ENCODE results near the gene PDILT. TPM values are rescaled to one million over a fixed set of nuclear protein-coding genes. Genes with fewer than 3 reads are reported as not detected.

PDILT gene
- total RNA-seq, 1 donor from 2014 or later = not detected

DNA sequence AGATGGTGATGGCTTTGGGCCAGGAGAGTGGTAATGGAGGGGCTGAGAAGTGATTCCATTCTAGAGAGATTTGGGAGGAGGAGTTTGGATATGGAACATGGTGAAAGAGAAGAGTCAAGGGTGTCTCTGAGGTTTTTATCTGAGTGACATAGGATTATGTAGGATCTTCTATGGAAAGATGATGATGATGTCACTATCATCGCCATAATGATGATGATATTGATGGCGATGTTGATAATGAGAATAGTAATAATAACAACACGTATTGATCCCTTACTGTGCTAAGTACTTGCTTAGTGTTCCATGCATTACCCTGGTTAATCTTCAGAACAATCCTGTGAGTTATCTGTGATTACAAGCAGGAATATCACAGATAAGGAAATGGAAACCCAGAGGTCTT, 16.6 kb downstream of the PDILT start:
- TF ChIP-seq CTCF (IDR thresholded peaks at IDR 0.05; ENCODE audit: unreplicated experiment) = no peak
- no peak for DNase-seq (ENCODE audit: low spot score, unreplicated experiment)
- Mint-ChIP-seq H3K27ac (no peak overlapping the region), H3K27me3 (no peaks in the 10 kb centered on the region), H3K36me3 (ENCODE audit: insufficient read depth) (no peaks in the 10 kb centered on the region), H3K9me3 (ENCODE audit: low read depth) (no peaks in the 10 kb centered on the region), H3K4me3 (ENCODE audit: low read depth) (no peak overlapping the region), H3K4me1 (ENCODE audit: low read depth) (peaks cover 25% of the 10 kb centered on the region)

DNA sequence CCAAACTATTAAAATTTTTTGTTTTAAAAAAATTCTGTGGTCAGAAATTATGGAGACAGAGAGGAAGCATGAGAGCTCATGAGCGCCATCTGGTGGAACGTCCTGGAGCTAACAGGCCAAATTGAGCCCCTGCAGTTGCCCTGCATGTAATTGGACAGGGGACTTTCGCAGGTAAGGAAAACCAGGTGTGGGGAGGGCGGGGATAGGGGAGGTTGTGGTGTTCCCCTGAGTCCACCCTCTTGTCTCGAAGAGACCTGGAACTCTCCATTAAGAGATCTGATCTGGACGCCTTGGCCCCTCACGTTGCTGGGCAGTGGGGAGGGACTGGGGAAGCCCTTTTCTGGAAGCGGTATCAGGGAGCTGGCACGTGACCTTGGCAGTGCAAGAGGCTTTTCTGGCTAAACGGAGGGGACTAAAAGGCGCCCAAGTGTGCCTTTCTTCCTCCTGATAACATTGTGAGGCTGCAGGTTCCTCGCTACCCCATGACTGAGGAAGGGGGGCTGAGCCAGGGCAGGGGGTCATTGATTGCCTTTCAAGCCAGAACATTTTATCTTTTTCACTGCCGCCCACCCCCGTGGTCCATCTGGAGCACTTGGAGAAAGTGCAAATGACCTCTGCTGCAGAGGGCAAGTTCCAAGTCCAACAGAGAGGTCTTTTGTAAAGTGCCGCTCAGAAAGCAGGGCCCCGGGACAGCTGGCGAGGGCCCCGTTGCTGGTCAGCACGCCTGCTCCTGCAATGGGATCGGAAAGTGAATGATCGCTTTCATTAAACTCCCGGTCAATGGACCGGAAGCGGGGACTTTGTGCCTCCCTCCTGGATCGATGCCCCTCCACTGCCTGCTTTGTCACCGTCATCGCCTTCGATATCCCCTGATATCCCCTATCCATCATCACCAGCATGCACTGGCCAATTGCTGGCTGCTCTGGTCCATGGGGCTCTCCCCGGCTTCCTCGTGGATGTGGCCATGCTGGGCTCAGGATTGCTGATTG, 18.4 kb downstream of the PDILT start:
- peak; percentile 73 for DNase-seq (ENCODE audit: low spot score, unreplicated experiment)
- H3K4me1 Mint-ChIP-seq (ENCODE audit: low read depth) = peaks cover 25% of the 10 kb centered on the region
- H3K9me3 Mint-ChIP-seq (ENCODE audit: low read depth) = no peaks in the 10 kb centered on the region
- H3K36me3 Mint-ChIP-seq (ENCODE audit: insufficient read depth) = no peaks in the 10 kb centered on the region
- H3K4me3 Mint-ChIP-seq (ENCODE audit: low read depth) = peak overlapping the region; percentile 56
- H3K27me3 Mint-ChIP-seq = no peaks in the 10 kb centered on the region
- peak overlapping the region; percentile 91 for H3K27ac Mint-ChIP-seq
- peak; percentile 90 for TF ChIP-seq CTCF (IDR thresholded peaks at IDR 0.05; ENCODE audit: unreplicated experiment)

- Mint-ChIP-seq H3K4me1 (ENCODE audit: low read depth) (peaks cover 25% of the 10 kb centered on the region), H3K4me3 (ENCODE audit: low read depth) (no peak overlapping the region), H3K27me3 (peaks cover 17% of the 10 kb centered on the region), H3K9me3 (ENCODE audit: low read depth) (no peaks in the 10 kb centered on the region), H3K36me3 (ENCODE audit: insufficient read depth) (no peaks in the 10 kb centered on the region), H3K27ac (no peak overlapping the region)
- DNase-seq (ENCODE audit: low spot score, unreplicated experiment) = peak; percentile 70
- peak; percentile 86 for TF ChIP-seq CTCF (IDR thresholded peaks at IDR 0.05; ENCODE audit: unreplicated experiment)
These were observed 21.2 kb downstream of the PDILT start for GRCh38 chr16:20383106-20384029.

- no peak for DNase-seq (ENCODE audit: low spot score, unreplicated experiment)
- Mint-ChIP-seq H3K9me3 (ENCODE audit: low read depth) (no peaks in the 10 kb centered on the region), H3K27me3 (peaks cover 20% of the 10 kb centered on the region), H3K4me1 (ENCODE audit: low read depth) (peaks cover 23% of the 10 kb centered on the region), H3K36me3 (ENCODE audit: insufficient read depth) (no peaks in the 10 kb centered on the region), H3K4me3 (ENCODE audit: low read depth) (no peak overlapping the region), H3K27ac (no peak overlapping the region)
- no peak for TF ChIP-seq CTCF (IDR thresholded peaks at IDR 0.05; ENCODE audit: unreplicated experiment)
These were observed 22.2 kb downstream of the PDILT start for GRCh38 chr16:20382202-20382948.
